Measurements from ENCODE around the gene SPATA17.
"Not testable (repeated sequence)": the region's sequence is repeated elsewhere in the genome, so short reads cannot be mapped to it uniquely, and the experiment has no call there.

The SPATA17 gene

DNA sequence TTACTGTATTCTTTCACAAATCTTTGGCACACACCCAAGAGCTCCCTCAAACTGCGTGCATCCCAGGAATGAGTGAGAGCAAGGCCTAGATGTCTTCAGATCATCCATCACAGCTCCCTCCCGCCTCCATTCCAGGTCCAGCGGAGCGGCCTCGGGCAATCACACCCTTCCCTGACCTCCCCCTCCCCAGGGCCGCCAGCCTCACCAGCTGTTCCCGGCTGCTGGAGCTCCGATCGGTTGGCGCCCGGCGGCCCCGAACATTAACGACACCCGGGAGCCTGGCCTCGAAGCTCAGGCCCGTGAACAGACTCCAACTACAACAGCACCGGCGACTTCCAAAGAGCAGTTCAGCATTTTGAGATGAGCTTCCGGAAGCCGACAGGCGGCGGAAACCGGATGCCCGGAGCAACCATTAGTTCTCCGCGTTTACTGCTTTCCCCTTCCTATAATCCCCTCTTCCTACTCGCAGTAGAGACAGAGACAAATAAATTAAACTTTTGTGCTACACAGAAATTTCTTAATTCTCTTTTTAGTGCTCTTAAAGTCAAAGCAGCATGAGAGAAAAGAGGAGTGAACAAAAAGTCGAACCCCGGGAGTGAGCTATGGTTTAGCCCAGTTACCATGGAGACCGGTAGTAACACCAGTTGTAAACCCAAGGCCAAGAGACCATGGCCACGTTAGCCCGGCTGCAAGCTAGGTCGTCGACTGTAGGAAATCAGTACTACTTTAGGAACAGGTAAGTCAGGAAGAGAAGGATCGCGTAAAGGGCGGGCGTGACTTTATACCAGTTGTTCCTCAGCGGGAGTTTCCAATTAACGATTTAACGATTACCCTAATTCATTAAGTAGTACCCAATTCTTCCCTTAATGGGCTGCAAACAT is at the start of gene SPATA17, which contains the start of gene GPATCH2:
TSS of gene SPATA17 (plus strand) at position 634 of the 881 bp plus-strand sequence. CDS start at position 669, 35 bp downstream.
TSS of gene GPATCH2 (minus strand) at position 380 of the 881 bp plus-strand sequence. CDS start at position 261, 119 bp downstream.
- FAIRE-seq (peak; percentile 95), DNase-seq (ENCODE audit: insufficient read length, low spot score) (peak; percentile 61)
- TF ChIP-seq POLR2A (IDR thresholded peaks at IDR 0.05; ENCODE audit: low read depth, low read length), result peak; percentile 71

GRCh38 chr1:217584286-217584811 is 46.8 kb upstream of the SPATA17 start:
- DNase-seq (ENCODE audit: insufficient read length, low spot score); FAIRE-seq: not testable (repeated sequence)

- FAIRE-seq (no peak), DNase-seq (ENCODE audit: insufficient read length, low spot score) (no peak)
- no peak for TF ChIP-seq POLR2A (IDR thresholded peaks at IDR 0.05; ENCODE audit: low read depth, low read length)
Observed at GRCh38 chr1:217585577-217585976, 45.6 kb upstream of the SPATA17 start.

DNA sequence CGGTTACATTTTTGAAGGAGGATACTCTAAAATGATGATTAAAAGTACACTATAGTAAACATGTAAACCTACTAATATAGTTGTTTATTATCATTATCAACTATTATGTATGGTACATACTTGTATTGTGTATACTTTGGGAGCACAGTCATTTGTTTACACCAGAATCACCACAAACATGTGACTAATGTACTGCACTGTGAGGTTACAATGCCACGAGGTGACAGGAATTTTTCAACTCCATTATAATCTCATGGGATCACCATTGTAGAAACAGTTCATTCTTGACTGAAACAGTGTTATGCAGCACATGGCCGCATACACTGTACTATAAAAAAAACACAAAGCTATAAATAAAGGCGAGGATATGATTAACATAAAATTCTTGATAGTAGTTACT is 44.6 kb upstream of the SPATA17 start:
- FAIRE-seq (no peak), DNase-seq (ENCODE audit: insufficient read length, low spot score) (no peak)
- no peak for TF ChIP-seq POLR2A (IDR thresholded peaks at IDR 0.05; ENCODE audit: low read depth, low read length)

- no peak for DNase-seq (ENCODE audit: insufficient read length, low spot score)
- no peak for TF ChIP-seq POLR2A (IDR thresholded peaks at IDR 0.05; ENCODE audit: low read depth, low read length)
- FAIRE-seq, result no peak
Observed at GRCh38 chr1:217590598-217590997, 40.5 kb upstream of the SPATA17 start.

GRCh38 chr1:217599154-217599553 is 32.0 kb upstream of the SPATA17 start:
- TF ChIP-seq POLR2A (IDR thresholded peaks at IDR 0.05; ENCODE audit: low read depth, low read length), result no peak
- no peak for DNase-seq (ENCODE audit: insufficient read length, low spot score)
- FAIRE-seq, result no peak

DNA sequence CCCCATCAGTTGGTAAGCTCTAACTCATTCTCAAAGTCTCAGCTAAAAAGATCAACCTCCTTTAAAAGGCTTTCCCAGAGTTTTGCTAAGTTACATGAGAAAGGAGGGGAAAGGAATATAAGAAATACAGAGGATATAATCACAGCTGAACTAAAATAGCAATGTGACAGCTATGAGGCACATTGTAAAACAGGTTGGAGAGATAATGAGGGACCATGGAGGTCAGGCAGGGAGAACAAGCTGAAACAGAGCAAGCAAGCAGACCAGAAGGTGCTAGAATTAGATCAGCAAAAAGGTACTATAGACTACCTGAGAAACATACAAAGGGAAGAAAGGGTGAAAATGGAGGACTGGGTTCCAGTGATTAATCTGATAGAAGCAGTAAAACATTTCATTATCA is 28.8 kb upstream of the SPATA17 start:
- FAIRE-seq (no peak), DNase-seq (ENCODE audit: insufficient read length, low spot score) (no peak)
- TF ChIP-seq POLR2A (IDR thresholded peaks at IDR 0.05; ENCODE audit: low read depth, low read length), result no peak

DNA sequence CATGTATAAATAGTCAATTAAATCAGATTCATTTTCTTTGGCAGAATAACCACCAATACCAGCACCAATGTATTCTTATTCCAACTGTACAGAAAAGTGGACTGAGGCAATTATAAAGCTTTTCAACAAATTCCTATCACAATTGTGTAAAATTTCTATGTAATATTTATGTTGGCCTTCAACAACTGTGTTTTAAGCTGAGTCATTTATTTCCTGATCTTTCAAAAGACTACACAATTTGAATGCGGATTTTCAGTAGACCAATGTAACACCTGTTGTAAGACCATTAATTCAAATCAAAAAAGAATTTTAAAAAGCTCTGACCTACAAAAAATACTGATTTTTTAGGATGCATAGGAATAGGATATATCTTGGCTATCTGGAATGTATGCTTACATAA is 25.8 kb upstream of the SPATA17 start:
- no peak for FAIRE-seq
- DNase-seq (ENCODE audit: insufficient read length, low spot score), result no peak
- TF ChIP-seq POLR2A (IDR thresholded peaks at IDR 0.05; ENCODE audit: low read depth, low read length), result no peak

GRCh38 chr1:217614200-217614712 is 16.9 kb upstream of the SPATA17 start:
- FAIRE-seq, result no peak
- DNase-seq (ENCODE audit: insufficient read length, low spot score), result no peak
- TF ChIP-seq POLR2A (IDR thresholded peaks at IDR 0.05; ENCODE audit: low read depth, low read length), result no peak

DNA sequence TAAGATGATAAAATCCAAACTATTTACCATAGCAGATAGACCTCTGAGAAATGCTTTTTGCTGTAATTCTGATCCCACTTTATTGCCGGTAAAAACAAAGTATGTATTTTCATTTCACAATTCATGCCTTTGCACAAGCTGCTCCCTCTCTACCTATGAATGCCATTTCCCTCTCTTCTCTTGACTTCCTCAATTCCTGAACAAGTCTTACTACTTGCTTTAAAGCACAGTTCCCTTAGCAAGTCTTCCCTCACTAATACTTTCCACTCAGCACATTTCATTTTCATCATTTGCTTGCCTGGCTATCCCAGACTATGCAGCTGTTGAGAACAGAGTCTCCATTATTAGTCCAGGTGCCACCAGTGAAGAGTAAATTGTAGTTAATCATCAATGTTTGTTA is 14.0 kb upstream of the SPATA17 start:
- TF ChIP-seq POLR2A (IDR thresholded peaks at IDR 0.05; ENCODE audit: low read depth, low read length), result no peak
- no peak for DNase-seq (ENCODE audit: insufficient read length, low spot score)
- FAIRE-seq, result no peak

DNA sequence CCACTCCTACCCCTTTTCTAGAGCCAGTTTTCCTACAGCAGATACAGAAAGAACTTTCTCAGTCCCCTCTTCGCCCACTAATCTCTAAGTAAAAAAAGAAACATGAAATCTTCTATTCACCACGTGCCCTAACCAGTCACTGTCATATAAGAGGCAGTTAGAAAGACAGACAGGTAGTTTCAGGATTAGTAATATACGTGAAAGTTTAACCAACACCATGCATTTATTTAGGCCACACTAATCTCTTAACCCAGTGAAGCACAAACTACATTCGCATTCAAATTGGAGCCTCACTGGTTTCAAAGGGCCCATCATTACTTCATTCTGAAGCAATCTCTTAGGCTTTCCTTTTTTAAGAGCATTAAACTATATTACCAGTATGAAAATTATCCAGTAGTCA is 10.3 kb upstream of the SPATA17 start:
- FAIRE-seq (no peak), DNase-seq (ENCODE audit: insufficient read length, low spot score) (no peak)
- no peak for TF ChIP-seq POLR2A (IDR thresholded peaks at IDR 0.05; ENCODE audit: low read depth, low read length)

DNA sequence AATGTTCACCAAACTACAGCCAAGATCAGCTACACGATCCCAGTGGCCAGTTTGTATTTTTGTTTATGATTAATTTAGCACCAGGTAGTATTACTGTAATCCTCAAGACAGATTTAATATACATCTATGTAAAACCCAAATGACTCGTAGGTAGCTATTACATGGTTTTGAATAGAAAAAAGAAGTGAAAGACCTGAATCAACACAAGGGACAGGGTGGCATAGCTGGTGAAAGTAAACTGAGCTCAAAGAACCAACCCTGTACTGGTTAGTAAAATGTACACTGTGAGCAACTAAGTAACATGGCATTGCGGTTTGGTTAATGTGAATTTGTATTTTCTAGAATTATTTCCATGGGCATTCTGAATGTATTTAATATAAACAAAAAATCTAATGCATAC is 9.1 kb upstream of the SPATA17 start:
- no peak for TF ChIP-seq POLR2A (IDR thresholded peaks at IDR 0.05; ENCODE audit: low read depth, low read length)
- no peak for DNase-seq (ENCODE audit: insufficient read length, low spot score)
- FAIRE-seq, result no peak

- no peak for TF ChIP-seq POLR2A (IDR thresholded peaks at IDR 0.05; ENCODE audit: low read depth, low read length)
- FAIRE-seq (no peak), DNase-seq (ENCODE audit: insufficient read length, low spot score) (no peak)
Observed at GRCh38 chr1:217626321-217626720, 4.8 kb upstream of the SPATA17 start.

DNA sequence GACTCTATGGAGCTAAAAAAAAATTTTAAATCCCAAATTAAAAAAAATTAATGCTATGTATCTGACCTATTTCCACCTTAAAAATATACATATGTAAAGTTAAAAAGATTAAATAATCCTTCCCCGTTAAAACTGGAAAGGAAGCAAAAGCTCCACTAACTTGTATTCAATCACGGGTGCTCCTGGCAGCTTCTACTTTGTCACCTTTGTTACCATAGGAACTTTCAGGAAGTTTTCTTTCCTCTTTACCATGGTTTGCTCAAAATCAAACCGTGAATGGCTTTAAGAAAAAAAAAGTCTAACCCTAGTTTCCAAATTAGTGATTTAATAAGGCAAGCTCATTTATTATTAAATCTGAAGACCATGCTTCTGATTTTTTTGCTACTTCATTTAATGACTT is 3.7 kb upstream of the SPATA17 start:
- TF ChIP-seq POLR2A (IDR thresholded peaks at IDR 0.05; ENCODE audit: low read depth, low read length), result no peak
- DNase-seq (ENCODE audit: insufficient read length, low spot score) (no peak), FAIRE-seq (no peak)

GRCh38 chr1:217642455-217642854 is 11.3 kb downstream of the SPATA17 start:
- FAIRE-seq (no peak), DNase-seq (ENCODE audit: insufficient read length, low spot score) (no peak)
- TF ChIP-seq POLR2A (IDR thresholded peaks at IDR 0.05; ENCODE audit: low read depth, low read length), result no peak

Data from H54 (cell line).